Gastroesophageal sphincter (tissue), 4 donors: ENCODE data around the gene ITGB2. TPM values are rescaled to one million over a fixed set of nuclear protein-coding genes. Genes with fewer than 3 reads are reported as not detected.
A peak's percentile ranks its signal among the peaks of the same experiment; 100 is the strongest.

ENCODE experiments used
- ATAC-seq: fragments of 150-250 bp; one replicate; pipeline ENCODE4 v1.9.1; 2016; ENCODE audit warnings: mild to moderate bottlenecking, moderate library complexity
- H3K27ac ChIP-seq, 4 donors: fragments of 200-600 bp; sonication (generic) in 3 of 4; 1 replicate in 3 of 4; 2 replicates in 1 of 4; pipeline ENCODE4 v1.5.1; 2016 to 2019
- H3K27me3 ChIP-seq: fragments of 200-600 bp; sonication (generic); one replicate; pipeline ENCODE4 v1.5.1; 2019
- H3K36me3 ChIP-seq, 2 donors: fragments of 200-600 bp; sonication (generic); one replicate each; pipeline ENCODE4 v1.5.1; 2019; ENCODE audit warnings: control low read depth in 1 of 2
- H3K4me1 ChIP-seq, 3 donors: fragments of 200-600 bp; sonication (generic); 1 replicate in 2 of 3; 2 replicates in 1 of 3; pipeline ENCODE4 v1.5.1; 2016 to 2019; ENCODE audit warnings: control low read depth in 2 of 3
- H3K4me3 ChIP-seq, 2 donors: fragments of 200-600 bp; sonication (generic); one replicate each; pipeline ENCODE4 v1.5.1; 2019; ENCODE audit warnings: mild to moderate bottlenecking in 1 of 2, moderate library complexity in 1 of 2
- H3K9me3 ChIP-seq, 3 donors: fragments of 200-600 bp; sonication (generic); one replicate each; pipeline ENCODE4 v1.5.1; 2017 to 2019; ENCODE audit warnings: control low read depth in 2 of 3
- EP300 ChIP-seq: sonication (generic); formaldehyde crosslinking; IDR thresholded peaks from one replicate; pipeline ENCODE4 v1.6.1; 2017; ENCODE audit warnings: antibody characterized with exemption, mild to moderate bottlenecking
- POLR2A ChIP-seq, 2 donors: fragments of 450-650 bp; IDR thresholded peaks; one replicate each; pipeline ENCODE4 v1.6.1; 2017; ENCODE audit warnings: antibody characterized with exemption in 2 of 2, mild to moderate bottlenecking in 2 of 2, moderate library complexity in 1 of 2
- POLR2AphosphoS5 ChIP-seq: sonication (generic); formaldehyde crosslinking; IDR thresholded peaks from one replicate; pipeline ENCODE4 v1.6.1; 2017; ENCODE audit warnings: antibody characterized with exemption
- WGBS, 2 donors: methylation state at CpG; one replicate each; pipeline ENCODE4 v1.1.5; 2018; ENCODE audit warnings: low coverage in 1 of 2; 5-methylcytosine and 5-hydroxymethylcytosine counted together
- total RNA-seq, 4 donors: library from RNA; depleted of rRNA; stranded (reverse); fragments of >200 nt; gene quantifications; one replicate each; pipeline ENCODE4 v1.1.0, GENCODE V29; 2016
- TF ChIP-seq, protein P1 (sequence below), 4 experiments: fragments of 200-600 bp in 2 of 4; fragments of 450-650 bp in 2 of 4; sonication (generic) in 1 of 4; IDR thresholded peaks; one replicate each; pipeline ENCODE4 v1.5.1; 2017 to 2019; ENCODE audit warnings: antibody characterized with exemption in 4 of 4, mild to moderate bottlenecking in 2 of 4, moderate library complexity in 2 of 4

The ITGB2 gene
- total RNA-seq, 4 donors from 2014 or later, result 10.4 to 112 (median 41.4) TPM

- Histone ChIP-seq H3K36me3 (peaks cover 0 to 61% of the 10 kb centered on the region in 2 donors), H3K4me1 (peaks cover 0 to 21% (median 15%) of the 10 kb centered on the region in 3 donors)
Measured at GRCh38 chr21:44848821-44849521, 71.7 kb downstream of the ITGB2 start.

DNA sequence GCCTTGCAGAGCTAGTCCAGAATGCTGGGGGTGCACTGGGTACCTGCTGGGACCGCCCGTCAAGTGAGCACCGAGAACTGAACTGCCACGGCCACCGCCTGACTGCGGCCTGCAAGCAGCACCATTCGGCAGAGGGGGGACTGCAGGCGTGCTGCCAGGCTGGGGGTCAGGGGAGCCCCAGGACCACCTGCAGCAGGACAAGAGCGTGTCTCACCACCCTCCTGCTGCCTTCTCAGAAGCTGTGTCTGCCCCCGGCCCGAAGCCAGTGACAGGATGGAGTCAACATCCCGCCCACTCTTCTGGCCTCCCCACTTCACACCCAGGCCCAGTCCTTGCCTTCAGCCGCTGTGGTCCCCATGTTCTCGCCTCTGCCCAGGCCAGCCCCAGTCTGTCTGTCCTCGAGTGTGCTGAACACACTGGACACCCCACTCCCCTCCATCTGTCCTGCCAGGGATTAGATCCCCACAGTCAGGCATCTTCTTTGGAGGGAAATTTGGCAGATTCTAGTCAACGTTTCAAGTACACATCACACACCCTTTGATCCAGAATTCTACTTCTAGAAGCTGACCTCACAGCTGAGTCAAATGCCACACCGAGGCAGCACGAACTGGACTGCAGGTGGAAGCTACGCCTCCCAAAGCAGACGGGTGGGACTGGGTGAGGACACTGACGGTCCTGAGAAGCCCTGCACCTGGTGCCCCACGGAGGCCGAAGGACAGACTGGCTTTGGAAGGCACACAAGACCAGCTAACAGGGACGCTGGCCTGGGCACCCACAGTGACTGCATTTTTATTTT is 73.2 kb downstream of the ITGB2 start:
- 89 to 90% methylated on average over 6 to 7 of the region's 24 CpGs for WGBS, 2 donors
- Histone ChIP-seq H3K4me1 (peaks cover 0 to 21% (median 15%) of the 10 kb centered on the region in 3 donors), H3K36me3 (peaks cover 0 to 46% of the 10 kb centered on the region in 2 donors), H3K9me3 (no peaks in the 10 kb centered on the region), H3K4me3 (no peak overlapping the region), H3K27ac (no peak overlapping the region), H3K27me3 (peaks cover 20% of the 10 kb centered on the region)
- TF ChIP-seq POLR2A (IDR thresholded peaks at IDR 0.05), result no peak
- TF ChIP-seq POLR2AphosphoS5, result no peak
- no peak for TF ChIP-seq EP300
- TF ChIP-seq, protein P1, sequence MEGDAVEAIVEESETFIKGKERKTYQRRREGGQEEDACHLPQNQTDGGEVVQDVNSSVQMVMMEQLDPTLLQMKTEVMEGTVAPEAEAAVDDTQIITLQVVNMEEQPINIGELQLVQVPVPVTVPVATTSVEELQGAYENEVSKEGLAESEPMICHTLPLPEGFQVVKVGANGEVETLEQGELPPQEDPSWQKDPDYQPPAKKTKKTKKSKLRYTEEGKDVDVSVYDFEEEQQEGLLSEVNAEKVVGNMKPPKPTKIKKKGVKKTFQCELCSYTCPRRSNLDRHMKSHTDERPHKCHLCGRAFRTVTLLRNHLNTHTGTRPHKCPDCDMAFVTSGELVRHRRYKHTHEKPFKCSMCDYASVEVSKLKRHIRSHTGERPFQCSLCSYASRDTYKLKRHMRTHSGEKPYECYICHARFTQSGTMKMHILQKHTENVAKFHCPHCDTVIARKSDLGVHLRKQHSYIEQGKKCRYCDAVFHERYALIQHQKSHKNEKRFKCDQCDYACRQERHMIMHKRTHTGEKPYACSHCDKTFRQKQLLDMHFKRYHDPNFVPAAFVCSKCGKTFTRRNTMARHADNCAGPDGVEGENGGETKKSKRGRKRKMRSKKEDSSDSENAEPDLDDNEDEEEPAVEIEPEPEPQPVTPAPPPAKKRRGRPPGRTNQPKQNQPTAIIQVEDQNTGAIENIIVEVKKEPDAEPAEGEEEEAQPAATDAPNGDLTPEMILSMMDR (IDR thresholded peaks at IDR 0.05), result no peak
- no peak for ATAC-seq

More at GRCh38 chr21:44848821-44849521, 71.7 kb downstream of the ITGB2 start:
- TF ChIP-seq POLR2AphosphoS5, result no peak
- TF ChIP-seq EP300, result no peak
- TF ChIP-seq POLR2A (IDR thresholded peaks at IDR 0.05), result no peak
- TF ChIP-seq, protein P1 (IDR thresholded peaks at IDR 0.05), result no peak
- Histone ChIP-seq H3K9me3 (no peaks in the 10 kb centered on the region), H3K27ac (no peak overlapping the region), H3K27me3 (peaks cover 11% of the 10 kb centered on the region), H3K4me3 (no peak overlapping the region)
- WGBS, 2 donors, result 88 to 91% methylated on average over 8 to 9 of the region's 36 CpGs
- no peak for ATAC-seq

DNA sequence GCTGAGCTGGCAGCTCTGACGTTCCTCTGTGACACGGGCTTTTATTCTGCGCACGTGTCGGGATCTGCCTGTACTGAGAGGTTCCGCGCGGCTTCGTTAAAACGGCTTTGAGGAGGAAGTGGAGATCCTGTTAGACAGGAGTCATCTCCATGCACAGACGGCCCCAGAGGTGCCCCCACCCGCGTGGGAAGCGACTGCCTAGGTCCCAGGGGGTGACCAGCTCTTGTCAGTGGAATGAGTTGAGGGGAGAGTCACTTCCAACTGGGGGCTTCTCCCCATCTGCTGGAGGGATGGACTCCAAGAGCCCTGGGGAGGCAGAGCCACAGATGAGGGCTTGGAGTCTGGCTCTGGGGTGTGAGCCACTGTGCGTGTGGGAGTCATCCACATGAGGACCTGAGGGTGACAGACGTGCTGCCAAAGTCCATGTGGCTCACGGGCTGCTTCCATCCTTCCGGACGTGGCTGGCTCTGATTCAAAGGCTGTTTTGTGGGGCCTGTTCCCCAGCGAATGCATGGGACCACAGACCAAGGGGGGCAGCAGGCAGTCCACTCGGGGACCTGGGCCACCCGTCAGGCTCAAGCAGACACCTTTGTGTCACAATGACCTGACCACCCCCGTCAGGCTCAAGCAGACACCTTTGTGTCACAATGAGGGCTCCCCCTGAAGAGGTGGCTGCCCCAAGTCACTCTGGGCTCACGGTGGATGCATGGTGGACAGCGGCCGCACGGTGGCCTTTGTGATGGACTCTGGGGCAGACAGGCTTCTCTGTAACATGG is 74.0 kb downstream of the ITGB2 start:
- peak; percentile 71 for ATAC-seq
- WGBS, 2 donors, result 0 to 1% methylated on average over 1 to 9 of the region's 27 CpGs
- TF ChIP-seq, protein P1 (IDR thresholded peaks at IDR 0.05), result no peak
- TF ChIP-seq POLR2A (IDR thresholded peaks at IDR 0.05), result no peak
- no peak for TF ChIP-seq EP300
- no peak for TF ChIP-seq POLR2AphosphoS5
- peaks cover 26% of the 10 kb centered on the region for H3K27me3 ChIP-seq
- no peak overlapping the region for H3K4me3 ChIP-seq
- H3K4me1 ChIP-seq, result peaks cover 0 to 21% (median 15%) of the 10 kb centered on the region in 3 donors
- peak overlapping the region in 2 of 4 donors; percentile 43 to 54 for H3K27ac ChIP-seq
- peaks cover 0 to 38% of the 10 kb centered on the region in 2 donors for H3K36me3 ChIP-seq
- no peaks in the 10 kb centered on the region for H3K9me3 ChIP-seq

- Histone ChIP-seq H3K27ac (peak overlapping the region in 2 of 4 donors; percentile 43 to 54), H3K36me3 (peaks cover 0 to 33% of the 10 kb centered on the region in 2 donors), H3K4me3 (peak overlapping the region in 1 of 2 donors; percentile 45), H3K27me3 (peaks cover 31% of the 10 kb centered on the region), H3K4me1 (peaks cover 0 to 21% (median 15%) of the 10 kb centered on the region in 3 donors), H3K9me3 (no peaks in the 10 kb centered on the region)
- WGBS, 2 donors, result 0 to 11% methylated on average over 1 of the region's 1 CpG
- TF ChIP-seq POLR2A (IDR thresholded peaks at IDR 0.05), result no peak
- no peak for TF ChIP-seq EP300
- TF ChIP-seq, protein P1 (IDR thresholded peaks at IDR 0.05), result no peak
- TF ChIP-seq POLR2AphosphoS5, result no peak
- ATAC-seq, result no peak
Measured at GRCh38 chr21:44846224-44846484, 74.5 kb downstream of the ITGB2 start.
